Endothelial cell of umbilical vein (primary cell): Measurements from ENCODE around the gene AK5. TPM values are rescaled to one million over a fixed set of nuclear protein-coding genes. Genes with fewer than 3 reads are reported as not detected.

Experiments
- BruUV-seq: library from RNA; stranded (reverse); fragments of 400-500 nt; replicated peaks from 2 replicates; lab custom pipeline; 2021; lab: Mats Ljungman, UMichigan
- CTCF ChIA-PET: fragments of 300-600, 350-600 bp; sonication (Branson Sonifier 250); formaldehyde crosslinking; loops from one replicate; lab custom pipeline; 2021; ENCODE audit warnings: antibody characterized with exemption, inconsistent platforms; lab: Charles Lee
- POLR2A ChIA-PET: fragments of 300-600, 350-600 bp; sonication (Branson Sonifier 250); formaldehyde crosslinking; loops from one replicate; lab custom pipeline; 2021; ENCODE audit warnings: antibody characterized with exemption, inconsistent platforms; lab: Charles Lee
- DNase-seq: peaks from one replicate; pipeline ENCODE4 v3.0.0-alpha.2; 2011; ENCODE audit warnings: low read depth, low spot score
- FAIRE-seq: peaks from 2 replicates; lab custom pipeline; 2011; peaks lifted over from hg19 to GRCh38; lab: Jason Lieb, UNC
- H2AFZ ChIP-seq: 2 replicates; pipeline ENCODE4 v1.6.0; 2012; ENCODE audit warnings: low read depth, low read length, control low read depth, inconsistent platforms
- H3K27ac ChIP-seq: 2 replicates; pipeline ENCODE4 v1.5.1; 2011; ENCODE audit warnings: low read depth, mild to moderate bottlenecking, control low read depth, low read length, moderate library complexity; ENCODE audit not compliant: insufficient read depth
- H3K27me3 ChIP-seq, 2 experiments: 2 replicates each; pipeline versions ENCODE4 v1.6.0 to v1.6.1; 2011; ENCODE audit warnings: low read length in 2 of 2, mixed read lengths in 1 of 2; ENCODE audit not compliant: control insufficient read depth in 2 of 2, insufficient read depth in 2 of 2
- H3K36me3 ChIP-seq, 2 experiments: 2 replicates in 1 of 2; 3 replicates in 1 of 2; pipeline ENCODE4 v1.5.1; 2011; ENCODE audit warnings: low read length in 2 of 2, mild to moderate bottlenecking in 1 of 2, moderate library complexity in 1 of 2; ENCODE audit not compliant: control insufficient read depth in 2 of 2, insufficient read depth in 2 of 2; ENCODE audit errors: extremely low read depth in 1 of 2
- H3K4me1 ChIP-seq: 3 replicates; pipeline ENCODE4 v1.5.1; 2011; ENCODE audit warnings: mild to moderate bottlenecking, low read length; ENCODE audit not compliant: control insufficient read depth, insufficient read depth; ENCODE audit errors: extremely low read depth
- H3K4me2 ChIP-seq: 2 replicates; pipeline ENCODE4 v1.6.1; 2011; ENCODE audit warnings: low read length, control low read depth, mixed read lengths; ENCODE audit not compliant: insufficient read depth
- H3K4me3 ChIP-seq, 3 experiments: fragments of 200-600 bp in 1 of 3; sonication (generic), shearing (Covaris generic) in 1 of 3; replicated peaks in 1 of 3; 2 replicates each; pipeline ENCODE4 v1.5.1; 2011 to 2016; ENCODE audit warnings: control low read depth in 3 of 3, low read length in 3 of 3, mild to moderate bottlenecking in 2 of 3, inconsistent platforms in 1 of 3, low read depth in 1 of 3, moderate library complexity in 1 of 3; ENCODE audit not compliant: insufficient read depth in 1 of 3
- H3K79me2 ChIP-seq: 2 replicates; pipeline ENCODE4 v1.6.0; 2012; ENCODE audit warnings: low read length, inconsistent platforms; ENCODE audit not compliant: control insufficient read depth, insufficient read depth
- H3K9ac ChIP-seq: replicated peaks from 2 replicates; pipeline ENCODE3; 2011; ENCODE audit warnings: low read length, control low read depth; ENCODE audit not compliant: insufficient read depth; ENCODE audit errors: extremely low read depth
- H3K9me1 ChIP-seq: replicated peaks from 3 replicates; pipeline ENCODE4 v1.6.0; 2011; ENCODE audit warnings: mild to moderate bottlenecking, low read length; ENCODE audit not compliant: control insufficient read depth, insufficient read depth; ENCODE audit errors: extremely low read depth
- H3K9me3 ChIP-seq: replicated peaks from 2 replicates; pipeline ENCODE4 v1.5.1; 2012; ENCODE audit warnings: low read length, inconsistent platforms; ENCODE audit not compliant: control insufficient read depth, insufficient read depth
- H4K20me1 ChIP-seq: replicated peaks from 2 replicates; pipeline ENCODE3; 2011; ENCODE audit warnings: mild to moderate bottlenecking, low read length; ENCODE audit not compliant: control insufficient read depth, insufficient read depth; ENCODE audit errors: extremely low read depth
- CTCF ChIP-seq, 2 donors: IDR thresholded peaks; 1 replicate in 1 of 2; 2 replicates in 1 of 2; pipeline ENCODE4 v1.5.1; 2011; ENCODE audit warnings: low read length in 2 of 2, mild to moderate bottlenecking in 2 of 2, moderate library complexity in 2 of 2, control low read depth in 1 of 2, inconsistent platforms in 1 of 2, low read depth in 1 of 2; ENCODE audit not compliant: insufficient read depth in 1 of 2; ENCODE audit errors: extremely low read depth in 1 of 2
- EZH2 ChIP-seq: IDR thresholded peaks from 2 replicates; pipeline ENCODE4 v1.6.1; 2012; ENCODE audit warnings: borderline replicate concordance, low read depth, mild to moderate bottlenecking, moderate library complexity, low read length, inconsistent platforms; ENCODE audit not compliant: severe bottlenecking
- FOS ChIP-seq: IDR thresholded peaks from 2 replicates; pipeline ENCODE4 v1.6.1; 2011; ENCODE audit warnings: mild to moderate bottlenecking, low read length, moderate library complexity, borderline replicate concordance; ENCODE audit not compliant: insufficient read depth
- GATA2 ChIP-seq: IDR thresholded peaks from 2 replicates; pipeline ENCODE4 v1.7.0; 2011; ENCODE audit warnings: low read depth, mild to moderate bottlenecking, moderate library complexity, mixed read lengths, low read length; ENCODE audit not compliant: insufficient read length, insufficient read depth
- JUN ChIP-seq: IDR thresholded peaks from 2 replicates; pipeline ENCODE4 v1.6.1; 2011; ENCODE audit warnings: borderline replicate concordance, low read depth; ENCODE audit not compliant: insufficient read length, insufficient read depth
- MAX ChIP-seq: IDR thresholded peaks from 2 replicates; pipeline ENCODE4 v1.6.1; 2011; ENCODE audit not compliant: insufficient read depth, insufficient read length
- MYC ChIP-seq: IDR thresholded peaks from one replicate; pipeline ENCODE4 v1.6.1; 2011; ENCODE audit warnings: mild to moderate bottlenecking, low read depth, low read length
- POLR2A ChIP-seq: IDR thresholded peaks from 2 replicates; pipeline ENCODE4 v1.6.1; 2012; ENCODE audit warnings: low read depth, mild to moderate bottlenecking, control low read depth, low read length
- POLR2AphosphoS5 ChIP-seq: IDR thresholded peaks from 2 replicates; pipeline ENCODE4 v1.6.1; 2012; ENCODE audit warnings: low read depth, mild to moderate bottlenecking, control low read depth, low read length, moderate library complexity; ENCODE audit not compliant: insufficient read depth
- dilution Hi-C: fragments of 300-500 bp; cut with MboI; formaldehyde crosslinking; loops from one replicate; pipeline ENCODE4 v1.15.0; 2019; ENCODE audit warnings: low sequenced_read_pairs; ENCODE audit not compliant: extremely low pct_ligation_motif_present
- intact Hi-C: fragments of 100-400 bp; cut with micrococcal nuclease; formaldehyde crosslinking; loops from one replicate; pipeline ENCODE4 v1.10.0; 2022
- polyA plus RNA-seq, 4 experiments: library from polyadenylated mRNA; depleted of rRNA in 3 of 4; stranded (reverse) in 3 of 4; unstranded in 1 of 4; fragments of >200 nt; gene quantifications; 2 replicates each; pipeline versions ENCODE4 v1.2.1 to v1.2.3, GENCODE V29; 2011 to 2012; ENCODE audit warnings: missing spikeins in 1 of 4
- total RNA-seq: library from RNA; stranded (reverse); gene quantifications from 2 replicates; pipeline ENCODE4 v1.2.3, GENCODE V29; 2021

Gene AK5
- total and polyA plus RNA-seq, 2 donors (not counting 3 experiments of a cell fraction or from before 2014, with no cell fraction given): 5.0 to 7.5 TPM

GRCh38 chr1:77342745-77343144 is 60.9 kb downstream of the AK5 start:
- dilution Hi-C loops: no loop called here
- CTCF ChIA-PET: no interaction called here

More at GRCh38 chr1:77342745-77343144, 60.9 kb downstream of the AK5 start:
- FAIRE-seq (no peak), DNase-seq (no peak)
- H3K4me1 ChIP-seq: peaks cover 3% of the 10 kb centered on the region
- H3K27me3 ChIP-seq: no peaks in the 10 kb centered on the region
- H3K36me3 ChIP-seq: no peaks in the 10 kb centered on the region
- H2AFZ ChIP-seq: no peak overlapping the region
- no peaks in the 10 kb centered on the region for H3K9me3 ChIP-seq
- no TSS peak for BruUV-seq
- H3K27ac ChIP-seq: no peak overlapping the region
- no peak overlapping the region for H3K9ac ChIP-seq
- TF ChIP-seq MAX (no peak), FOS (no peak), GATA2 (no peak), EZH2 (no peak), JUN (no peak), CTCF (IDR thresholded peaks at IDR 0.05; ENCODE audit: extremely low read depth in 1 of 2, insufficient read depth in 1 of 2, low read depth in 1 of 2, low read length in 2 of 2) (no peak), POLR2A (no peak), MYC (no peak), POLR2AphosphoS5 (no peak)
- no peaks in the 10 kb centered on the region for H3K9me1 ChIP-seq
- no peaks in the 10 kb centered on the region for H4K20me1 ChIP-seq
- no peak overlapping the region for H3K4me3 ChIP-seq
- no peak overlapping the region for H3K4me2 ChIP-seq
- intact Hi-C loops: no loop called here
- POLR2A ChIA-PET: no interaction called here
- H3K79me2 ChIP-seq: no peaks in the 10 kb centered on the region
